Osteoblast (primary cell): ENCODE measurements around the gene NCAPD2. TPM values are rescaled to one million over a fixed set of nuclear protein-coding genes. Genes with fewer than 3 reads are reported as not detected.
A peak's percentile ranks its signal among the peaks of the same experiment; 100 is the strongest.
"Not testable (repeated sequence)": the region's sequence is repeated elsewhere in the genome, so short reads cannot be mapped to it uniquely, and the experiment has no call there.

Source experiments
- DNase-seq: peaks from one replicate; pipeline ENCODE4 v3.0.0; 2011; ENCODE audit warnings: low spot score, mixed read lengths; ENCODE audit not compliant: insufficient read length; ENCODE audit errors: missing footprints
- H2AFZ ChIP-seq: 2 replicates; pipeline ENCODE4 v1.6.0; 2011; ENCODE audit warnings: mild to moderate bottlenecking, low read length
- H3K27ac ChIP-seq: 2 replicates; pipeline ENCODE4 v1.5.1; 2011; ENCODE audit warnings: mild to moderate bottlenecking, low read depth, low read length, moderate library complexity
- H3K27me3 ChIP-seq: 2 replicates; pipeline ENCODE4 v1.6.0; 2012; ENCODE audit warnings: mild to moderate bottlenecking, control low read depth, inconsistent platforms, low read length, moderate library complexity; ENCODE audit not compliant: insufficient read depth
- H3K36me3 ChIP-seq: 2 replicates; pipeline ENCODE4 v1.5.1; 2011; ENCODE audit warnings: mild to moderate bottlenecking, low read length, control low read depth, moderate library complexity; ENCODE audit not compliant: insufficient read depth
- H3K4me1 ChIP-seq: 2 replicates; pipeline ENCODE4 v1.5.1; 2011; ENCODE audit warnings: mild to moderate bottlenecking, low read length, control low read depth, moderate library complexity; ENCODE audit not compliant: insufficient read depth
- H3K4me2 ChIP-seq: 2 replicates; pipeline ENCODE4 v1.6.0; 2011; ENCODE audit warnings: mild to moderate bottlenecking, low read length; ENCODE audit not compliant: insufficient read depth
- H3K4me3 ChIP-seq: fragments of 200-600 bp; sonication (generic); 3 replicates; pipeline ENCODE4 v1.5.1; 2012; ENCODE audit warnings: mild to moderate bottlenecking, low read length, inconsistent platforms; ENCODE audit not compliant: insufficient read depth
- H3K79me2 ChIP-seq: 2 replicates; pipeline ENCODE4 v1.6.0; 2012; ENCODE audit warnings: mild to moderate bottlenecking, low read length, control low read depth, inconsistent platforms; ENCODE audit not compliant: insufficient read depth
- H3K9me3 ChIP-seq: 2 replicates; pipeline ENCODE4 v1.5.1; 2011; ENCODE audit warnings: low read depth, low read length, control low read depth
- H4K20me1 ChIP-seq: 2 replicates; pipeline ENCODE4 v1.6.0; 2012; ENCODE audit warnings: mild to moderate bottlenecking, low read length, control low read depth; ENCODE audit not compliant: insufficient read depth
- total RNA-seq: library from RNA; depleted of rRNA; stranded (reverse); fragments of >200 nt; gene quantifications from 2 replicates; pipeline ENCODE4 v1.2.3, GENCODE V29; 2012
- TF ChIP-seq, protein P1 (sequence below): IDR thresholded peaks from 2 replicates; pipeline ENCODE4 v1.5.1; 2011; ENCODE audit warnings: mild to moderate bottlenecking, low read depth, low read length, moderate library complexity; ENCODE audit errors: extremely low read depth

The NCAPD2 gene
- total RNA-seq, 1 donor = 21.0 TPM

DNA sequence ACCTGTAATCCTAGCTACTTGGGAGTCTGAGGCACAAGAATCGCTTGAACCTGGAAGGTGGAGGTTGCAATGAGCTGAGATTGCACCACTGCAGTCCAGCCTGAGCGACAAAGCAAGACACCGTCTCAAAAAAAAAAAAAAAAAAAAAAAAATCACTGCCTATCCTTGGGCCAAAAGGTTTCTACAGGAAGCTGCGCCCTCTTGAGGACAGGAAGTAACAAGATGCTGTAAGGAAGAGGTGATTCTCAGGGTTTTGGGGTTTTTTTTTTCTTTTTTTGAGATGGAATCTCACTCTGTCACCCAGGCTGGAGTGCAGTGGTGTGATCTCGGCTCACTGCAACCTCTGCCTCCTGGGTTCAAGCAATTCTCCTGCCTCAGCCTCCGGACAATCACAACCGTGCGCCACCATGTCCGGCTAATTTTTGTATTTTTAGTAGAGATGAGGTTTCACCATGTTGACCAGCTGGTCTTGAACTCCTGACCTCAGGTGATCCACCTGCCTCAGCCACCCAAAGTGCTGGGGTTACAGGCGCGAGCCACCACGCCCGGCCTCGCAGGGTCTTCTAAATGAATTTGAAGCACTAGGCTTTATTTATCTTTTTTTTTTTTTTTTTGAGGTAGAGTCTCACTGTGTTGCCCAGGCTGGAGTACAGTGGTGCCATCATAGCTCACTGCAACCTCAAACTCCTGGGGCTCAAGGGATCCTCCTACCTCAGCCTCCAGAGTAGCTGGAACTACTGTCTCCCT, 64.3 kb downstream of the NCAPD2 start:
- peaks cover 33% of the 10 kb centered on the region for H3K79me2 ChIP-seq
- TF ChIP-seq, protein P1, sequence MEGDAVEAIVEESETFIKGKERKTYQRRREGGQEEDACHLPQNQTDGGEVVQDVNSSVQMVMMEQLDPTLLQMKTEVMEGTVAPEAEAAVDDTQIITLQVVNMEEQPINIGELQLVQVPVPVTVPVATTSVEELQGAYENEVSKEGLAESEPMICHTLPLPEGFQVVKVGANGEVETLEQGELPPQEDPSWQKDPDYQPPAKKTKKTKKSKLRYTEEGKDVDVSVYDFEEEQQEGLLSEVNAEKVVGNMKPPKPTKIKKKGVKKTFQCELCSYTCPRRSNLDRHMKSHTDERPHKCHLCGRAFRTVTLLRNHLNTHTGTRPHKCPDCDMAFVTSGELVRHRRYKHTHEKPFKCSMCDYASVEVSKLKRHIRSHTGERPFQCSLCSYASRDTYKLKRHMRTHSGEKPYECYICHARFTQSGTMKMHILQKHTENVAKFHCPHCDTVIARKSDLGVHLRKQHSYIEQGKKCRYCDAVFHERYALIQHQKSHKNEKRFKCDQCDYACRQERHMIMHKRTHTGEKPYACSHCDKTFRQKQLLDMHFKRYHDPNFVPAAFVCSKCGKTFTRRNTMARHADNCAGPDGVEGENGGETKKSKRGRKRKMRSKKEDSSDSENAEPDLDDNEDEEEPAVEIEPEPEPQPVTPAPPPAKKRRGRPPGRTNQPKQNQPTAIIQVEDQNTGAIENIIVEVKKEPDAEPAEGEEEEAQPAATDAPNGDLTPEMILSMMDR = peak; percentile 61

DNA sequence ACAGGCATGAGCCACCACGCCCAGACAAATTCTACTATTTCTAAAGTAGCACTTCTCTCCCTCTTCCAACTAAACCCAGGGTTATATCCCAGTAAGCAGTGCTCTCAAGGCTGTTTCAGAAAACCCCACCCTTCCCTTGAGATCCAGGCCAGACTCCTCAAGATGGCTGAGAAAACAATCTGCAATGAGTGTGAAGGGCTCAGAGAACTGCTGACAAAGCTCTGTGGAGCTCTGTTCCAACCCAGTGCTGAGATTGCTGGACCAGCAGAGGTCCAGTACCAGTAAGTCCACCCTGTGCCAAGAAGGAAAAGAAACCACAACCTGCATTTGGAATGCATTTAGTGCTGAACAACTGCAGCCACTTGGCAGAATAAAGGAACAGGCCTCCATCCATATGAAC, 65.6 kb downstream of the NCAPD2 start:
- no peak overlapping the region for H3K4me2 ChIP-seq
- peaks cover 54% of the 10 kb centered on the region for H3K36me3 ChIP-seq
- TF ChIP-seq, protein P1 = no peak
- no peak overlapping the region for H2AFZ ChIP-seq
- DNase-seq = peak; percentile 21
- H3K79me2 ChIP-seq = peaks cover 38% of the 10 kb centered on the region
- peaks cover 8% of the 10 kb centered on the region for H4K20me1 ChIP-seq
- H3K9me3 ChIP-seq = no peaks in the 10 kb centered on the region
- no peak overlapping the region for H3K4me3 ChIP-seq
- H3K4me1 ChIP-seq = peaks cover 5% of the 10 kb centered on the region
- no peak overlapping the region for H3K27ac ChIP-seq
- no peaks in the 10 kb centered on the region for H3K27me3 ChIP-seq

More for the DNA sequence above, 64.3 kb downstream of the NCAPD2 start:
- H3K36me3 ChIP-seq = peaks cover 52% of the 10 kb centered on the region
- H3K4me3 ChIP-seq, H3K9me3 ChIP-seq, H3K27me3 ChIP-seq, H3K4me2 ChIP-seq, H3K27ac ChIP-seq, H2AFZ ChIP-seq: not testable (repeated sequence)
- H4K20me1 ChIP-seq = peaks cover 14% of the 10 kb centered on the region
- DNase-seq = peak; percentile 94
- H3K4me1 ChIP-seq = peaks cover 18% of the 10 kb centered on the region

DNA sequence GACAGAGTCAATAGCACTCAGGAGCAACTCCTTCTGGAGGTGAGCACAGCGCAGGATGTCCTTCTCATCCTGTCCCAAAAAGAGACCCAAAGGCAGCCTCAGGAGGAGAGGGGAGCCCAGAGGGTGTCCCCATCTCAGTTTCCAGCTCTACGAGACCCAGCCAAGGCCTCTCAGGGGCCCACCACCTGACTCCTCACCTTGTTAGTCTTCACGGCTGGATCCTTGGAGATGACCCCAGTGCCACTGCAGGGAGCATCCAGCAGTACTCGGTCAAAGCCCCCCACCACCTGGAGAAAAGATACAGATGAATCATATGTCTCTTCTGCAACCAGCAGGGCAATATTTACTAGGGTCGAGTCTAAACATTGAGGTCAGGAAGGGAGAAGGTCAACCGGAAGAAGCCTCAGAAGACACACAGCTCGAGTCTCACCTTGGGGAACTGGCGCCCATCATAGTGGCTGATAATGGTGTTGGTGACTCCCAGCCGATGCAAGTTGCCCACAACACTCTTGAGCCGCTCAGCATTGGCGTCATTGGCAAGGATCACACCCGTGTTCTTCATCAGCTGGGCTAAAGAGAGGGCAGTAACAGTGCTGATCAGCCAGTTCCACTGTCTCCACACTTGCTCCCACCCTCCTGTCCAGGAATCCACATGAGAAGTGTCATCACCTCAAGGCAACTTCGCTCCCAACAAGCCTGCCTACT, 66.8 kb downstream of the NCAPD2 start:
- no peaks in the 10 kb centered on the region for H3K27me3 ChIP-seq
- H3K79me2 ChIP-seq = peaks cover 29% of the 10 kb centered on the region
- peaks cover 65% of the 10 kb centered on the region for H3K36me3 ChIP-seq
- TF ChIP-seq, protein P1 = no peak
- no peaks in the 10 kb centered on the region for H3K4me1 ChIP-seq
- H3K9me3 ChIP-seq = no peaks in the 10 kb centered on the region
- H3K4me2 ChIP-seq = no peak overlapping the region
- no peak overlapping the region for H2AFZ ChIP-seq
- peak; percentile 4 for DNase-seq
- no peak overlapping the region for H3K4me3 ChIP-seq
- peaks cover 2% of the 10 kb centered on the region for H4K20me1 ChIP-seq
- H3K27ac ChIP-seq = no peak overlapping the region

DNA sequence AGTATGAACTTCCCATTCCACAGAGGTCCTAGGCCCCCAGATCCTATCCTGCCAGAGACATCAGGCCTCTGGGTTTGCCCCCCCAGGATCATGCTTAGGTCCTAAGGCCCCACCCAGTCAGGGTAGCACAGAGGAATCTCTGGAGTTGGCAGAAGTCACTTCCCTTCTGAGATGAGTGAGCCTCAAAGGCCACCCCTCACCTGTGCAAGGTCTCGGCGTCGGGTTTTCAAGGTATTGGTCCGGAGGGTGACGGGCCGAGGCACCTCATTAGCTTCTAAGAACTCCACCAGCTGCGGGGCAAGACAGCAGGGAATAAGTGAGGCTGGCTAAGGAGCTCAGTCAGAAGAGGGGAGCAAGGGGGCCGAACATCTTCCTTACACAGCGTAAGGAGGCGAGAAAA, 69.0 kb downstream of the NCAPD2 start:
- no peak overlapping the region for H2AFZ ChIP-seq
- peak; percentile 3 for DNase-seq
- no peak overlapping the region for H3K4me3 ChIP-seq
- H3K9me3 ChIP-seq = no peaks in the 10 kb centered on the region
- H3K27ac ChIP-seq = no peak overlapping the region
- no peaks in the 10 kb centered on the region for H3K4me1 ChIP-seq
- H4K20me1 ChIP-seq = peaks cover 6% of the 10 kb centered on the region
- TF ChIP-seq, protein P1 = no peak
- no peaks in the 10 kb centered on the region for H3K27me3 ChIP-seq
- peaks cover 39% of the 10 kb centered on the region for H3K79me2 ChIP-seq
- no peak overlapping the region for H3K4me2 ChIP-seq
- H3K36me3 ChIP-seq = peaks cover 63% of the 10 kb centered on the region
